K562 (cell line): ENCODE data around the gene PPP1R10. TPM values are rescaled to one million over a fixed set of nuclear protein-coding genes. Genes with fewer than 3 reads are reported as not detected.

Experiments used
- CCAR2 ChIP-seq: fragments of 200-400 bp; formaldehyde crosslinking; IDR thresholded peaks from 2 replicates; pipeline ENCODE4 v1.6.1; 2017; ENCODE audit warnings: mild to moderate bottlenecking, low read depth, low read length
- DACH1 ChIP-seq: fragments of 450-650 bp; IDR thresholded peaks from 2 replicates; pipeline ENCODE4 v1.6.1; 2018; ENCODE audit not compliant: partially characterized antibody
- HLTF ChIP-seq: fragments of 450-650 bp; IDR thresholded peaks from 2 replicates; pipeline ENCODE4 v1.6.1; 2016
- PHB2 ChIP-seq: fragments of 450-650 bp; IDR thresholded peaks from 2 replicates; pipeline ENCODE4 v1.6.1; 2017; ENCODE audit warnings: low read depth
- POLR2G ChIP-seq: fragments of 200-400 bp; formaldehyde crosslinking; IDR thresholded peaks from 2 replicates; pipeline ENCODE4 v1.6.1; 2017; ENCODE audit warnings: low read depth, mild to moderate bottlenecking, antibody characterized with exemption, low read length, moderate library complexity
- SNAPC5 ChIP-seq: fragments of 250-450 bp; sonication (Bioruptor Pico); IDR thresholded peaks from 2 replicates; pipeline ENCODE4 v1.8.0; 2021; ENCODE audit warnings: moderate library complexity, mild to moderate bottlenecking, inconsistent platforms
- SRSF7 ChIP-seq: fragments of 200-400 bp; formaldehyde crosslinking; optimal IDR thresholded peaks from 2 replicates; pipeline ENCODE3; 2017; ENCODE audit warnings: mild to moderate bottlenecking, low read depth, low read length
- TAF1 ChIP-seq: IDR thresholded peaks from 2 replicates; pipeline ENCODE4 v1.6.1; 2011; ENCODE audit warnings: mild to moderate bottlenecking, low read length, moderate library complexity; ENCODE audit not compliant: insufficient read depth, control insufficient read depth, severe bottlenecking; ENCODE audit errors: extremely low read depth
- TBP ChIP-seq: optimal IDR thresholded peaks from 2 replicates; pipeline ENCODE3; 2011; ENCODE audit warnings: low read depth, low read length, improper control_type of control experiment
- TCF15 ChIP-seq: fragments of 250-450 bp; sonication (Bioruptor Pico); IDR thresholded peaks from 2 replicates; pipeline ENCODE4 v1.8.0; 2022; ENCODE audit warnings: moderate library complexity, mild to moderate bottlenecking, inconsistent platforms
- THRB ChIP-seq: fragments of 450-650 bp; formaldehyde crosslinking; conservative IDR thresholded peaks from 2 replicates; pipeline ENCODE4 v1.4.0; 2022; ENCODE audit warnings: mild to moderate bottlenecking, missing genetic modification characterization
- XRCC4 ChIP-seq: IDR thresholded peaks from one replicate; pipeline ENCODE4 v1.6.1; 2011; ENCODE audit not compliant: insufficient read depth, insufficient read length; ENCODE audit errors: extremely low read depth
- ZBTB9 ChIP-seq: fragments of 450-650 bp; formaldehyde crosslinking; IDR thresholded peaks from 2 replicates; pipeline ENCODE4 v1.4.0; 2020; ENCODE audit warnings: mild to moderate bottlenecking, moderate library complexity
- ZC3H4 ChIP-seq: sonication (generic); formaldehyde crosslinking; IDR thresholded peaks from 2 replicates; pipeline ENCODE4 v1.9.0; 2021; ENCODE audit warnings: missing genetic modification reagents, borderline replicate concordance
- ZNF316 ChIP-seq: fragments of 450-650 bp; IDR thresholded peaks from 2 replicates; pipeline ENCODE4 v1.6.1; 2016
- ZNF395 ChIP-seq: fragments of 200-800 bp; sonication (Bioruptor generic); IDR thresholded peaks from 2 replicates; pipeline ENCODE4 v1.6.1; 2017; ENCODE audit warnings: missing genetic modification characterization, missing compliant biosample characterization
- ZNF449 ChIP-seq: fragments of 250-450 bp; sonication (Bioruptor Pico); IDR thresholded peaks from 2 replicates; pipeline ENCODE4 v1.8.0; 2022; ENCODE audit warnings: moderate library complexity, mild to moderate bottlenecking, inconsistent platforms
- ZNF740 ChIP-seq, 3 experiments: fragments of 200-800 bp in 1 of 3; sonication (Bioruptor generic) in 1 of 3; sonication (generic) in 1 of 3; formaldehyde crosslinking in 1 of 3; IDR thresholded peaks; 2 replicates each; pipeline versions ENCODE4 v1.6.1 to v1.8.0; 2016 to 2022; ENCODE audit warnings: mild to moderate bottlenecking in 2 of 3, missing compliant biosample characterization in 2 of 3, missing genetic modification characterization in 2 of 3, missing genetic modification reagents in 1 of 3
- ZNF76 ChIP-seq: fragments of 250-450 bp; sonication (Bioruptor Pico); IDR thresholded peaks from 2 replicates; pipeline ENCODE4 v1.4.0; 2020; ENCODE audit warnings: mild to moderate bottlenecking, moderate library complexity, borderline replicate concordance
- polyA plus RNA-seq, 8 experiments: library from polyadenylated mRNA; depleted of rRNA in 4 of 8; stranded (reverse) in 5 of 8; unstranded in 3 of 8; fragments of >200 nt; fragmentation: Nextera tagmentation in 2 of 8; fragmentation: Illumina TruSeq in 1 of 8; extraction: Ambion mirVana in 2 of 8; extraction: Trizol in 1 of 8; gene quantifications; 2 replicates each; pipeline versions ENCODE4 v1.2.1 to v1.2.3, GENCODE V29; 2011 to 2014; ENCODE audit warnings: inconsistent platforms in 1 of 8, missing spikeins in 1 of 8
- total RNA-seq, 7 experiments: library from RNA; depleted of rRNA in 6 of 7; stranded (reverse); fragments of >200 nt in 6 of 7; fragmentation: Illumina TruSeq in 2 of 7; extraction: Trizol in 2 of 7; gene quantifications; 2 replicates each; pipeline versions ENCODE4 v1.2.1 to v1.2.3, GENCODE V29; 2011 to 2021; ENCODE audit warnings: low replicate concordance in 1 of 7

The PPP1R10 gene
- total and polyA plus RNA-seq, 9 of the 15 experiments (the other 6 are each of a cell fraction or from before 2014, with no cell fraction given), result 14.1 to 65.5 (median 32.6) TPM

GRCh38 chr6:30647242-30648116, 30.4 kb upstream of the PPP1R10 start (continued):
- TF ChIP-seq ZBTB9 (peak; percentile 9; the same call in 1 of the 2 replicates), PHB2 (no peak), ZNF76 (CRISPR knock-in tag) (no peak), XRCC4 (no peak), DACH1 (no peak), CCAR2 (no peak), TCF15 (CRISPR knock-in tag) (no peak), SNAPC5 (no peak), ZNF740 (CRISPR knock-in tag; IDR thresholded peaks at IDR 0.05) (0 out of 2 replicates have a peak, but pooled peaks have one; percentile 24), ZNF740 (tag; IDR thresholded peaks at IDR 0.05) (no peak), TAF1 (no peak), ZNF395 (CRISPR knock-in tag) (peak; percentile 42; the same call in 1 of the 2 replicates), TBP (peak; percentile 60), ZC3H4 (no peak), HLTF (no peak), ZNF449 (no peak), THRB (CRISPR knock-in tag) (no peak), ZNF316 (no peak), SRSF7 (peak; percentile 22), POLR2G (peak; percentile 90)
